Dermis blood vessel endothelial cell (primary cell): ENCODE data around the gene SSX3. TPM values are rescaled to one million over a fixed set of nuclear protein-coding genes. Genes with fewer than 3 reads are reported as not detected.
"Not testable (repeated sequence)": the region's sequence is repeated elsewhere in the genome, so short reads cannot be mapped to it uniquely, and the experiment has no call there.

Source experiments
- DNase-seq: peaks from one replicate; pipeline ENCODE4 v3.0.0; 2010
- total RNA-seq: library from RNA; depleted of rRNA; stranded (reverse); fragments of >200 nt; gene quantifications from 2 replicates; pipeline ENCODE4 v1.2.3, GENCODE V29; 2014

The SSX3 gene
- not detected in 2 replicates for total RNA-seq

GRCh38 chrX:48356315-48357094 is at the start of gene SSX3:
TSS of gene SSX3 (minus strand) at chrX:48356703. CDS start at chrX:48355249, 1,454 bp downstream.
- DNase-seq: not testable (repeated sequence)

GRCh38 chrX:48397825-48398224 is 41.3 kb upstream of the SSX3 start:
- peak; percentile 0 for DNase-seq

- DNase-seq: not testable (repeated sequence)
These were observed 40.4 kb upstream of the SSX3 start for GRCh38 chrX:48396931-48397330.

- DNase-seq: not testable (repeated sequence)
These were observed 26.7 kb upstream of the SSX3 start, which contains the start of gene SSX4 for GRCh38 chrX:48383239-48383638. TSS of gene SSX4 (plus strand) at chrX:48383539. CDS start at chrX:48384054, 515 bp downstream.

GRCh38 chrX:48370408-48370807 is 13.9 kb upstream of the SSX3 start:
- not testable (repeated sequence) for DNase-seq

- not testable (repeated sequence) for DNase-seq
These were observed 11.4 kb upstream of the SSX3 start for GRCh38 chrX:48367717-48368408.

GRCh38 chrX:48359281-48359680 is 2.8 kb upstream of the SSX3 start:
- not testable (repeated sequence) for DNase-seq

- no peak for DNase-seq
These were observed 1.2 kb upstream of the SSX3 start for GRCh38 chrX:48357681-48358080.

GRCh38 chrX:48346059-48346458 is 10.4 kb downstream of the SSX3 start:
- DNase-seq: not testable (repeated sequence)

GRCh38 chrX:48313996-48314395 is 42.5 kb downstream of the SSX3 start:
- DNase-seq: not testable (repeated sequence)

- DNase-seq: no peak
These were observed 50.3 kb downstream of the SSX3 start for GRCh38 chrX:48306175-48306574.

Other genes starting within 250 kb of the SSX3 start
- not detected in 2 replicates for gene SPACA5B, start 226.1 kb downstream of the SSX3 start, total RNA-seq
- gene SSX5, start 159.9 kb downstream of the SSX3 start, total RNA-seq: not detected in 2 replicates
- gene SSX1, start 101.3 kb downstream of the SSX3 start, total RNA-seq: not detected in 2 replicates
- not detected in 2 replicates for gene SSX4, start 26.8 kb upstream of the SSX3 start, total RNA-seq
- not detected in 2 replicates for gene SSX4B, start 55.3 kb upstream of the SSX3 start, total RNA-seq
- gene SLC38A5, start 113.6 kb upstream of the SSX3 start, total RNA-seq: 10.6 and 24.2 TPM in 2 replicates
- 45.1 and 56.7 TPM in 2 replicates for gene FTSJ1, start 119.5 kb upstream of the SSX3 start, total RNA-seq
- 4.9 and 7.0 TPM in 2 replicates for gene PORCN, start 152.3 kb upstream of the SSX3 start, total RNA-seq
- 118 and 126 TPM in 2 replicates for gene EBP, start 165.1 kb upstream of the SSX3 start, total RNA-seq
- 7.8 and 11.6 TPM in 2 replicates for gene TBC1D25, start 183.0 kb upstream of the SSX3 start, total RNA-seq
- 121 and 148 TPM in 2 replicates for gene RBM3, start 217.8 kb upstream of the SSX3 start, total RNA-seq
- gene WDR13, start 240.8 kb upstream of the SSX3 start, total RNA-seq: 137 and 143 TPM in 2 replicates